Measurements from ENCODE around the gene ACP4. TPM values are rescaled to one million over a fixed set of nuclear protein-coding genes. Genes with fewer than 3 reads are reported as not detected.
"Not testable (repeated sequence)": the region's sequence is repeated elsewhere in the genome, so short reads cannot be mapped to it uniquely, and the experiment has no call there.

ACP4 gene
- polyA plus RNA-seq, 4 donors, result 0.10 to 0.29 TPM; not detected in 2

- no peak for DNase-seq (ENCODE audit: low read depth in 4 of 4, low spot score in 3 of 4)
These were observed 6.6 kb downstream of the ACP4 start for GRCh38 chr19:50796634-50797428.

GRCh38 chr19:50797429-50797780 lies 7.2 kb downstream of the ACP4 start:
- DNase-seq (ENCODE audit: low read depth in 4 of 4, low spot score in 3 of 4), result no peak

GRCh38 chr19:50797781-50798658 lies 7.8 kb downstream of the ACP4 start:
- DNase-seq (ENCODE audit: low read depth in 4 of 4, low spot score in 3 of 4), result no peak

- no peak for DNase-seq (ENCODE audit: low read depth in 4 of 4, low spot score in 3 of 4)
These were observed 8.7 kb downstream of the ACP4 start for GRCh38 chr19:50798659-50799546.

- no peak for DNase-seq (ENCODE audit: low read depth in 4 of 4, low spot score in 3 of 4)
These were observed 9.3 kb downstream of the ACP4 start for GRCh38 chr19:50799547-50799851.

GRCh38 chr19:50801107-50801506 lies 10.9 kb downstream of the ACP4 start:
- no peak for DNase-seq (ENCODE audit: low read depth in 4 of 4, low spot score in 3 of 4)

GRCh38 chr19:50803633-50804419 lies 13.6 kb downstream of the ACP4 start:
- no peak for DNase-seq (ENCODE audit: low read depth in 4 of 4, low spot score in 3 of 4)

- DNase-seq (ENCODE audit: low read depth in 4 of 4, low spot score in 3 of 4), result peak; percentile 97 to 99 (median 98)
These were observed 14.4 kb downstream of the ACP4 start for GRCh38 chr19:50804420-50805272.

- DNase-seq (ENCODE audit: low read depth in 4 of 4, low spot score in 3 of 4), result no peak
These were observed 18.6 kb downstream of the ACP4 start for GRCh38 chr19:50808856-50809255.

GRCh38 chr19:50811622-50812238 lies 21.5 kb downstream of the ACP4 start:
- not testable (repeated sequence) for DNase-seq (ENCODE audit: low read depth in 4 of 4, low spot score in 3 of 4)

- no peak for DNase-seq (ENCODE audit: low read depth in 4 of 4, low spot score in 3 of 4)
These were observed 22.3 kb downstream of the ACP4 start for GRCh38 chr19:50812474-50812873.

- DNase-seq (ENCODE audit: low read depth in 4 of 4, low spot score in 3 of 4), result no peak
These were observed 24.7 kb downstream of the ACP4 start for GRCh38 chr19:50814883-50815282.

GRCh38 chr19:50815439-50815838 lies 25.2 kb downstream of the ACP4 start:
- no peak for DNase-seq (ENCODE audit: low read depth in 4 of 4, low spot score in 3 of 4)

GRCh38 chr19:50817941-50818858 lies 28.0 kb downstream of the ACP4 start:
- no peak for DNase-seq (ENCODE audit: low read depth in 4 of 4, low spot score in 3 of 4)

GRCh38 chr19:50818859-50819472 lies 28.8 kb downstream of the ACP4 start:
- DNase-seq (ENCODE audit: low read depth in 4 of 4, low spot score in 3 of 4), result no peak

GRCh38 chr19:50819636-50820035 lies 29.4 kb downstream of the ACP4 start:
- DNase-seq (ENCODE audit: low read depth in 4 of 4, low spot score in 3 of 4), result no peak

GRCh38 chr19:50820086-50820485 lies 29.9 kb downstream of the ACP4 start:
- DNase-seq (ENCODE audit: low read depth in 4 of 4, low spot score in 3 of 4), result no peak
